SU-DHL-6 (cell line): ENCODE data around the gene CLIC1.

Experiments
- CTCF ChIP-seq: fragments of 200-600 bp; sonication (generic); IDR thresholded peaks from one replicate; pipeline ENCODE4 v1.5.1; 2017; ENCODE audit warnings: antibody characterized with exemption, mild to moderate bottlenecking, low read length, moderate library complexity; ENCODE audit not compliant: insufficient read depth, poor library complexity, severe bottlenecking
- EZH2phosphoT487 ChIP-seq: fragments of 200-600 bp; sonication (generic), shearing (Covaris generic); conservative IDR thresholded peaks from 2 replicates; pipeline ENCODE4 v1.6.1; 2018; ENCODE audit warnings: mild to moderate bottlenecking, antibody characterized with exemption, low read length, moderate library complexity, mixed read lengths

GRCh38 chr6:31718265-31718664 lies 18.1 kb downstream of the CLIC1 start:
- TF ChIP-seq CTCF (no peak), EZH2phosphoT487 (no peak)
